Measurements from ENCODE around the gene COX8A.

COX8A gene

GRCh38 chr11:64003807-64004589 is 29.6 kb downstream of the COX8A start:
- no peak for DNase-seq

GRCh38 chr11:64004590-64004984 is 30.2 kb downstream of the COX8A start:
- DNase-seq = no peak

GRCh38 chr11:64005691-64006090 is 31.3 kb downstream of the COX8A start:
- DNase-seq = no peak

- no peak for DNase-seq
These were observed 32.0 kb downstream of the COX8A start for GRCh38 chr11:64006398-64006797.

- peak; percentile 63 for DNase-seq
These were observed 32.8 kb downstream of the COX8A start for GRCh38 chr11:64007160-64007628.

- DNase-seq = peak; percentile 77
These were observed 33.3 kb downstream of the COX8A start for GRCh38 chr11:64007629-64008282.

GRCh38 chr11:64008283-64008913 is 34.0 kb downstream of the COX8A start:
- no peak for DNase-seq

GRCh38 chr11:64008914-64009633 is 34.7 kb downstream of the COX8A start:
- DNase-seq = no peak

- no peak for DNase-seq
These were observed 35.3 kb downstream of the COX8A start for GRCh38 chr11:64009710-64010109.

GRCh38 chr11:64010783-64011182 is 36.4 kb downstream of the COX8A start:
- DNase-seq = no peak

GRCh38 chr11:64011371-64011770 is 37.0 kb downstream of the COX8A start:
- no peak for DNase-seq

GRCh38 chr11:64013141-64013896 is 38.9 kb downstream of the COX8A start:
- DNase-seq = no peak

- DNase-seq = no peak
These were observed 39.9 kb downstream of the COX8A start for GRCh38 chr11:64014356-64014755.

- DNase-seq = no peak
These were observed 41.1 kb downstream of the COX8A start for GRCh38 chr11:64015510-64015909.

- DNase-seq = no peak
These were observed 41.8 kb downstream of the COX8A start for GRCh38 chr11:64015935-64016845.

GRCh38 chr11:64017945-64018224 is 43.5 kb downstream of the COX8A start:
- no peak for DNase-seq

- DNase-seq = no peak
These were observed 43.9 kb downstream of the COX8A start for GRCh38 chr11:64018310-64018709.

GRCh38 chr11:64019106-64020037 is 45.0 kb downstream of the COX8A start:
- DNase-seq = no peak

GRCh38 chr11:64020976-64021756 is 46.7 kb downstream of the COX8A start:
- no peak for DNase-seq

GRCh38 chr11:64021757-64022093 is 47.3 kb downstream of the COX8A start:
- DNase-seq = no peak
